NCI-H2196 (cell line): Measurements from ENCODE around the gene LRRC4B.
A peak's percentile ranks its signal among the peaks of the same experiment; 100 is the strongest.

Source experiments
- DNase-seq: peaks from one replicate; lab custom pipeline; 2025; ENCODE audit not compliant: unreplicated experiment; lab: John Stamatoyannopoulos, UW

LRRC4B gene

DNA sequence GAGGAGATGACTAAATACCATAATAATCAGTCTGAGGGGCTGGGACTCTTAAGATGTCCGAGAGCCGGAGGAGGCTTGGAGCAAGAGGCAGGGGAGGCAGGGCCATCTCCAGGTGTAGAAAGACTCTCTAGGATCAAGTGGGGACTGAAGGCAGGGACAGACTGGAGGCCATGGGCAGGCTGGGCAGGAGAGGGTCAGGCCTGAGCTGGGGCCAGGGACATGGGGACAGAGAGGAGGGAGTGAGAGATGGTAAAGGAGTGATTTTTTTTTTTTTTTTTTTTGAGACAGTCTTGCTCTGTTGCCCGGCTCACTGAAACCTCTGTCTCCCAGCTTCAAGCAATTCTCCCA is 59.4 kb downstream of the LRRC4B start:
- no peak for DNase-seq

DNA sequence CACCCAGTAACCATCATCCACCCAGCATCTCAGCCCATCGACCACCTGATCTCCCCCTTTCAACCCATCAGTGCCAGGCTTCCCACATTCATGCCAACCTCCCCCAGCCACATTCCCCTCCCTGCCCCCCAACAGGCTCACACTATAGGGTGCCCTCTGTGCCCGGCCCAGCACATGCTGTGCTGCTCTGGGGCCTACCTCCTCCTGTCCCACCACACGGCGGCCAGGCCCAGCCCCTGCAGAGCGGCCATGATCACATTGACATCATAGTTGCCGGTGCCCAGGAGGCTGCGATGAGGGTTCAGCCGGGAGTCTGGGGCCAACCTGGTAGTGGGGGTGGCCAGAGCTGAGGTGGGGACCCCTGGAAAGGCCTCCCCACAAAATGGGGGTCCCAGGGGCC is 60.9 kb downstream of the LRRC4B start:
- no peak for DNase-seq

DNA sequence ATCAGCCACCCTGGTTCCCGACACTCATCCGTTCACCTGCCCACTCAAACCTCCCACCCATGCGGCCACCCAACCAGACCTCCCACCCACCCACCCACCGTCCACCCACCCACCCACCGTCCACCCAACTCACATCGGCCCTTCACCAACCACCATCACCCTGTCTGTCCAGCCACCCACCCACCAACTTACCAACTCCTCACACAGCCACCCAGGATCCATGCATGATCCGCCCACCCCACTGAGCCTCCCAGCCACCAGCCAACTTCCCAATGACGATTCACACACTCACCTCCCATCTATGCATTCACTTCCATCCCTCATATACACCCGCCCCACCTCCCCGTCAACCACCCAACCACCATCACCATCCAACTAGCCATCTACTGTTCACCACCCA is 61.5 kb downstream of the LRRC4B start:
- no peak for DNase-seq

DNA sequence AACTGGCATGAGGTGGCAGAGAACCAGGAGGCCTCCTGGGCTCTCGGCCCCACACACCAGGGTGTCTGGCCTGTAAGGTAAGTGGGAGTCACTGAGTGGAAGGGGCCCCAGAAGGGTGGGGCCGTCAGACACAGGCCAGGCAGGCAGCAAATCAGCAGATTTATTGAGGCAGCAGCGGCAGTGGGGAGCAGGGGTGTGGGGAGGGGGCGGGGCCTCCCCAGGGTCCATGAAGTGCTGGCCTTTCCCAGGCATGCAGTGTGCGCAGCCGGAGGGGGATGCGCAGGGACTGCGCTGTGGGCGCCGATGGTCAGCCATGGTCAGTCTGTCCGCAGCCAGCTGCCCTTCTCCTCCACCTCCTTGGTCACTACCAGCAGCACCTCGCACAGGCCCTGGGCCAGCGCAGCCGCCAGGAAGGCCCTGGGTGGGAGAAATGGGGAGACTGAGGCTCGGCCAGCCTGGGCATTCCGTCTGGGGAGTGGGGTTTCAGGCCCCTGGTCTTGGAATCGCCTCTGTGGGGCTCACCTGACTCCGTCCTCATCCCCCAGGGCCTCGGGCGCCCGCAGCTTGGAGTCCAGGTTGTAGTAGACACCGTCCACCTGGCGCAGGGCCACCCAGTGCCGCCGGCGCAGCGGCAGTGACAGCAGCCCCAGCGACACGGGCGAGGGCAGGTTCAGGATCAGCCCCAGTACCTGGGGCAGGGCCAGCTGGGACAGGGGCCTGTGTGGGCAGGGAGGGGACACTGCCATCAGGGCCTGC is 62.2 kb downstream of the LRRC4B start:
- DNase-seq: no peak

DNA sequence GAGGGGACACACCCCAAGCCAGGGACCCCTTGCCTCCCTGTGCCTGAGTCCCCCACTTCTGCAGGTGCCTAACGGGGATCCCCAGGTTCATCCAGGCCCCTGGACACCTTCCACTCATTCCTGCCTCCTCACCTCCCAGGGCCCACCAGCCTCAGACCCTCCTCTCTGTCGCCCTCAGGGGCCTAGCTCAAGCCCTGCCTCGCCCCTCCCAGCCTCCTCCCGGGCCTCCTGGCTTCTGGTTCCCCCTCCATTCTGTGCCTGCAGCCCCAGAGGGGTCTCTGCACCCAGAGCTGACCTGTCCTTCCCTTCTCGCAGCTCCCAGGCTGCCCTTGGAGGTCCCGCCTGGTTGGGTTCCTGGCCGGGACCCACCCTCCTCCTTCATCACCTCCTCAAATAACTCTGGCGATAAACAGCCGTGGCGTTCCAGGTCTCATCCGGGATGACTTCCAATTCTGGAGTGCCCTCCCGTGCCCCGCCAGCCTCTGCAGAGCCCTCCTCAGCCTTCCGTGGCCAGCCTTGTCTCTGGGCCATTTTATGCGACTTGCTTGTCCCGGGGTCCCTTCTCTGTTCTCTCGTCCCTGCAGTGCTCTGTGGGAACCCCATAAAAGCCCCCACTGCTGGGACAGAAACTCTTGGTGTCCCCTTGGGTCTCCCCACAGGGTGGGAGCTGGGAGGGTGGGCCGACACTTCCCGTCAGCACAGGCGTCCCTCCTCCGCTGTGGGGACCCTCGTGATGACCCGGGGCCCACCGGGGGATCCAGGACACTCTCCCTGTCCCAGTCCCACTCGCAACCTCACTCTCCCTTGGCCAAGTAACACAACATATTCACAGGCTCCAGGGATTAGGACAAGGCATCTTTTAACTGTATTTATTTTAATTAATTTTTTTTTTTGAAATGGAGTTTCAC is 66.4 kb downstream of the LRRC4B start:
- no peak for DNase-seq

DNA sequence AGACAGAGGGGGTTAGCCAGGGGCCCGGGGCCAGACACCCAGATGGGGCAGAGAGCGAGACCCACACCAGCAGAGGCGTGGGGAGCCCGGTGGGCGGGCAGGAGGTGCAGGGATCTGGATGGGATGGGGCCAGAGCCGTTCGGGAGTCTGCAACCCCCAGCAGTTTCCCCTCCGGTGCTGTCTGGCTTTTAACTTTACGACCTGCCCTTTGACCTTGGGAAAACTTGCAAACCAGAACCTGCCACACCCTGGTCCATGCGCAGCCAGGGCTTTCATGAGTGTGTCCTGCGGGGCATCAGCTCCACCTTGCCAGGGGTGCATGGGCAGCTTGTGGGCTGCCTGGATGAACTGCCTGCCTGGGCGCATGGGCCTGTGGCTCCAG is 67.1 kb downstream of the LRRC4B start:
- DNase-seq: no peak

GRCh38 chr19:50500753-50501151 is 67.5 kb downstream of the LRRC4B start:
- no peak for DNase-seq

DNA sequence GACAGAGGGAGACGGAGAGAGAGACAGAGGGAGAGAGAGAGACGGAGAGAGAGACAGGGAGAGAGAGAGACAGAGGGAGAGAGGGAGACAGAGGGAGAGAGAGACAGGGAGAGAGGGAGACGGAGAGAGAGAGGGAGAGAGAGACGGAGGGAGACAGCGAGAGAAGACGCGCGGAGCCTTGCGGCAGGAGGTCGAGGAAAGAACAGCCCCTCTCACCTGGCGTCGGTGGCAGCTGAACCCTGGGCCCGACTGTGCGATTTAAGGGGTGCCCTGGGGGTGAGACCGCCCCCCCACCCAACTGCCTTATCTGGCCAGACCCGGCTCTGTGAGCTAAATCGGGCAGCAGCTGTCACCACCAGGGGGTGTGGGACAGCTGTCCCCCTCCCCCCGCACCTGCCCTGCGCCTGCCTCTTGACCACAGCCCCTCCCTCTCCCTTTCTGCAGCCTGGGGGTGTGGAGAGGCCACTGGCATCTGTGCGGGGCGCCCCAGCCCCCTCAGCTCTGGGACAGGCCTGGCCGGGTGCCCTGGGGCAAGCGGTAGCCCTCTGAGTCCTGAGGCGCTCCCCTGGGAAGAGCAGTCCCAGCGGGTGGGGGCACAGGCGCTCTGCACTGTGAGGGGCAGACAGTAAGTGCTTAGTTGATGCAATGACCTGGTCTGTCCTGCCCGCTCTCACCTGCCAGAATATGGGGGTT is 68.0 kb downstream of the LRRC4B start:
- no peak for DNase-seq

GRCh38 chr19:50498219-50499056 is 69.8 kb downstream of the LRRC4B start:
- DNase-seq: no peak

- no peak for DNase-seq
Measured at GRCh38 chr19:50497022-50497405, 71.2 kb downstream of the LRRC4B start.

DNA sequence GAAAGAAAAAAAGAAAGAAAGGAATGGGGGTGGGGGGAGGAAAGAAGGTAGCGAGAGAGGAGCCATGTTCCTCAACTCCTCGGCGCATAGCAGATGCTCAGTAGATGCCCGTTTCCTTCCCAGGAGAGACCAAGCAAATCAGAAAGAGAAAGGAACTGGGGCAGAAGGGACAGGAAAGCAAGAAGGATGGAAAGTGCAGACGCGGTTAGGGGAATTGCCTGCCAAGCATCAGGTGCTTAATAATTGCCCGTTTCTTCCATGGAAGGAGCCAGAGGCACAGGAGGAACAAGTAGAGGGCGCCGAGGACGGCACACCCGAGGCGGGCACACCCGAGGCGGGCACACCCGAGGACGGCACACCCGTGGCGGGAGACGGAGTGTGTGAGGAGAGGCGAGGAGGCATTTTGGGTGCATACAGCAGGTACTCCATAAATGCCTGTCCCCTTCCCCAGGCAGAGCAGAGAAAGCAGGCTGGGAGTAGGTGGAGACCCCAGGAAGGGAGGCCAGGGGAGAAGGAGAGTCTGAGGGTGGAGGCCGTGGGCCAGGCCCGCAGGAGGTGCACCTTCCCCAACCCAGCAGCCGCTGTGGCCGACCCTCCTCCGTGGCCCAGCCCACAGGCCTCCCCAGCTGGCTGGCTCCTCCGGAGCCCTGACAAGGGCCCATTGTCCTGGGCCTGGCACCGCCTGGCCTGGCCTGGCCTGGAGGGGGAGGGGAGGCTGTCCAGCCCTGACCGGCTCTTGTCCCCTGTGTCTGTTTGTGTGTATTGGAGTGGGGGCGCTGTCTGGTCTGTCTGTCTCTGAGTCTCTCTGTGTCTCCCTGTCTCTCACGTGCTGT is 71.8 kb downstream of the LRRC4B start:
- DNase-seq: peak; percentile 42

DNA sequence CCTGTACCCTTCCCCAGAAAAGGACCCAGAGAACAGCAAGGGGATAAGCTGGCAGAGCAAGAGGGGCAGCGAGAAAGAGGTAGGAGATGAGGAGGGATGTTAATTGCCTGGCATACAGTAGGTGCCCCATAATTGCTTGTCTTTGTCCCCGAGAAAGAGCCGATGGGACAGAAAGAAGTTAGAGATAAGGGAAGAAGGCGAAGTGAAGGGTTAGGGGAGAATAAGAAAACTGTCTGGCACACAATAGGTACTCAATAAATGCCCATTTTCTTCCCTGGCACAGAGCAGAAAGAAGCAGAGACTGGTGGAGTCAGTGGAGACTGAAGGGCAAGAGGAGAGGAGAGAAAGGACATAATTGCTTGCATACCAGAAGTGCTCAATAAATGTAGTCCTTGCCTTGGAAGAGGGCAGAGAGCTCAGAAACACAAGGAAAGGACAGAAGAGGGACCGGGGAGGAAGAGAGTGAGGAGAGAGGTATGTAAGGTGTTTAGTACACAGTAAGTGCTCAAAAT is 73.2 kb downstream of the LRRC4B start:
- DNase-seq: no peak

- no peak for DNase-seq
Measured at GRCh38 chr19:50494186-50495019, 73.8 kb downstream of the LRRC4B start.

DNA sequence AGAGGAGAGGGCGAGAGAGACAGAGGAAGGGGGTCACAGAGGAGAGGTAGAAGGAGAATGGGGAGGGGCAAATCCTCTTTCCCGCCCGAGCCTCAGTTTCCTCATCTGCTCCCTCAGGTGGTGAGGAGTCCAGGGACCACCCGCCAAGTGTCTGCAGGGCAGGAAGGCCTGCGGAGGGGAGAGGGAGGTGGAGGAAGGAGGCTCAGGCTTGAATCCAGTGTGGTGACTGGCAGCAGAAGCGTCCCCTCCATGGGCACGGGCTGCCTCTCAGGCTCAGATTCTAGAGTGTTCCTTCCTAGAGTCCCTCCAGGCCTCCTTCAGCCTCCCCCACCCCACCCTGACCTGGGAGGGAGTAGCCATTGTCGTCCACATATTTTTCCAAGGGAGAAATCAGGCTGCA is 75.1 kb downstream of the LRRC4B start:
- DNase-seq: no peak

GRCh38 chr19:50492303-50493052 is 75.8 kb downstream of the LRRC4B start:
- DNase-seq: no peak

DNA sequence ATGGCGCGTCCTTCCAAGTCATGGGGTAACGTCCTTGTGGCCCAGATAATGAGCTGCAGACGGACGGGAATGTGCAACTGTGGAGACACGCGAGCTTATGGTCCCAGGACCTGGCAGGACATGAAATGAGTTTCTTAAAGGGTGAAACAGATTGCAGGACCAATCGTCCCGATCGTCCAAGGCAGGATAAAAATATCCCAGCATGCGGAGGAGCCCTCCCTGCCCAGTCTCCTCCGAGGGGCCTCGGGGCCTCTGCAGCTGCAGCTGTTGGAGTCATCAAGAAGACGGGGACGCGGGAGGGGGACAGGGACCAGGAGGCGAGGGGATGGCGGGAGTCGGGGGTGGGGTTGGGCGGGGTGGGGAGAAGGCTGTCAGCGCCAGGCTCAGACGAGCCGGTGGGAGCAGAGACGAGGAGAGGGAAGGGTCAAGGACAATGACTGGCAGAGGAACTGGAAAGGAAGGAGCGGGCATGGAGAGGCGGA is 77.2 kb downstream of the LRRC4B start:
- no peak for DNase-seq

DNA sequence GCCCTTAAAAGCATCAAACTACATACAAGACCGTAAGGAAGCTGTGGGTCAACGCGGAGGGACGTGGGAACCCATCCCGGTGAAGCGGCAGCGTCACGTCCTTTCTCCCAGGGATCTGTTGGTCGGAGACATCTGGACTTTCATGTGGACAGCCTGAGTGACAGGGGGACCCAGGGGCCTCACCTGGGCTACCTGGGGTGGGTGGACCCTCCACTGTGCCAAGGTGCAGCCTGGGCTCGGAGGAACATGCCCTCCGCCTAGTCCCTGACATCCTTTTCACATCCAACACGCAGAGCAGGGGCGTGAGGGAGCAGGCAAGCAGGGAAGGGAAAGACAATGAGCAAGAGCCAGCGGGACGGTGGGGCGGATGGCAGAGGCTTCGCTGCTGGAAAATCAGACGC is 77.8 kb downstream of the LRRC4B start:
- DNase-seq: no peak

GRCh38 chr19:50489461-50490011 is 78.7 kb downstream of the LRRC4B start:
- DNase-seq: no peak
